Kidney (tissue), 14 donors: ENCODE results near the gene KIAA1549. TPM values are rescaled to one million over a fixed set of nuclear protein-coding genes. Genes with fewer than 3 reads are reported as not detected.

Source experiments
- DNase-seq, 5 donors: peaks; one replicate each; pipeline ENCODE4 v3.0.0-alpha.2; 2013 to 2020
- FAIRE-seq: peaks from 2 replicates; lab custom pipeline; 2012; peaks lifted over from hg19 to GRCh38; lab: Jason Lieb, UNC
- H3K27ac ChIP-seq, 2 donors: one replicate each; pipeline ENCODE4 v1.7.0; 2013; ENCODE audit warnings: low read depth in 2 of 2, low read length in 2 of 2, inconsistent platforms in 1 of 2
- H3K27me3 ChIP-seq: one replicate; pipeline ENCODE4 v1.7.1; 2013; ENCODE audit warnings: low read length, inconsistent platforms; ENCODE audit not compliant: control insufficient read depth, insufficient read depth
- H3K36me3 ChIP-seq, 3 donors: one replicate each; pipeline versions ENCODE4 v1.7.0 to v1.7.1; 2013; ENCODE audit warnings: low read length in 3 of 3, control low read depth in 1 of 3, inconsistent platforms in 1 of 3; ENCODE audit not compliant: insufficient read depth in 3 of 3, control insufficient read depth in 2 of 3
- H3K4me1 ChIP-seq, 3 donors: one replicate each; pipeline versions ENCODE4 v1.7.0 to v1.7.1; 2013; ENCODE audit warnings: low read length in 3 of 3, inconsistent platforms in 1 of 3, low read depth in 1 of 3; ENCODE audit not compliant: control insufficient read depth in 2 of 3, insufficient read depth in 2 of 3
- H3K4me3 ChIP-seq, 3 donors: one replicate each; pipeline versions ENCODE4 v1.7.0 to v1.8.1; 2013; ENCODE audit warnings: low read length in 3 of 3, control low read depth in 1 of 3, inconsistent platforms in 1 of 3
- H3K9ac ChIP-seq, 3 donors: one replicate each; pipeline versions ENCODE4 v1.7.0 to v1.7.1; 2013; ENCODE audit warnings: low read length in 3 of 3, control low read depth in 1 of 3, inconsistent platforms in 1 of 3
- H3K9me3 ChIP-seq, 3 donors: one replicate each; pipeline versions ENCODE4 v1.7.0 to v1.7.1; 2013; ENCODE audit warnings: low read length in 3 of 3, control low read depth in 1 of 3, inconsistent platforms in 1 of 3; ENCODE audit not compliant: control insufficient read depth in 2 of 3, insufficient read depth in 1 of 3
- intact Hi-C: fragments of 100-400 bp; cut with DNase I; formaldehyde crosslinking; loops from one replicate; pipeline ENCODE4 v1.11.1; 2022
- polyA plus RNA-seq: library from polyadenylated mRNA; stranded (reverse); fragments of 350-450 nt; fragmentation: Illumina TruSeq; extraction: RNeasy Lipid Tissue Mini Kit (QIAGEN cat#74804); gene quantifications from one replicate; pipeline ENCODE4 v1.2.3, GENCODE V29; 2014; ENCODE audit warnings: low read depth, low replicate concordance; ENCODE audit not compliant: insufficient read depth
- total RNA-seq: library from RNA; stranded (reverse); fragmentation: NEBNext Ultra II Directional; extraction: Animal tissue kit (Norgen Biotek cat#: 25700); gene quantifications from one replicate; pipeline ENCODE4 v1.2.1, GENCODE V29; 2021
- TF ChIP-seq, protein P1 (sequence below): IDR thresholded peaks from 3 replicates; pipeline ENCODE4 v1.5.1; 2012; ENCODE audit warnings: mild to moderate bottlenecking, moderate library complexity, borderline replicate concordance; ENCODE audit not compliant: insufficient read depth; ENCODE audit errors: extremely low read depth
- donor health status: control.
- donor health status: control.
- donor health status: control.
- donor health status: control.
- donor health status: control.
- donor health status: DM: yes; HTN: yes; CAD: no.
- donor health status: Normal renal cell carcinoma (clear cell type).

Gene KIAA1549
- total and polyA plus RNA-seq, 2 donors from 2014 or later, result 1.8 to 10.1 TPM

DNA sequence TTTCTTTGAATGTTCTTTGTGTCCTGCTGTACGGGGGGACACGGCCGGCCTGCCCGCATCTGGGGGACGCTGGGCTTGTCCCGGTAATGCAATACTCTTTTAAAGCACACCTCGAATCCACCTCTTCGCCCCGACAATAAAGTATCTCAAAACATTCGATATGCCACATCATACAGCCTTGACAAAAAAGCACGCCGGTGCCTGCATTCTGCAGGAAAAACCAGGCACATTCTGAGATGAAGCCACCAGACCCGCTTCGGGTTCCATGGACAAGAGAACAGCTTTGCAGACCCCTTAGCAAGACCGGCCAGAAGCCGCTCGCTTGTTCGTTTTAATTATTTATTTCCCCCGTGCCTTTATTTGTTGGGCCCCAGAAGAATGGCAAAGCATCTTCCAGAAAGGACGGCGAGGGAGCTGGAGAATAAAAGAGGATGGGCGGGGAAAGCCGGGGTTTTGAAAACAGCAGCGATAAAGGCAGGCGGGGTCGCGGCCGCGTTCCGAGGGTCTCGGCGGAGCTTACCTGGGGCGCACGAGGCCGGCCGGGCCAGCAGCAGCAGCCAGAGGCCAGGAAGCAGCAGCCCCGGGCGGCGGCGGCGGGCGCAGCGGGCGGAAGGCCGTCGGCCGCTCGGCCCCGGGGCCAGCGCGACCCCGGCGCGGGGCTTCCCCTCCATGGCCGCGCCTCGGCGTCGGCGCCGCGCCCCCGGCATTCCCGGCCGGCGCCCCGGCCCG lies 462 bp downstream of the KIAA1549 start:
- FAIRE-seq, result no peak
- peaks cover 0 to 17% (median 15%) of the 10 kb centered on the region in 3 donors for H3K4me1 ChIP-seq
- intact Hi-C loops, result no loop called here
- peak; percentile 32 to 78 (median 57) for DNase-seq
- peak overlapping the region; percentile 56 to 85 (median 80) for H3K4me3 ChIP-seq
- peak overlapping the region; percentile 21 to 60 for H3K27ac ChIP-seq
- H3K9me3 ChIP-seq, result no peaks in the 10 kb centered on the region
- H3K36me3 ChIP-seq, result no peaks in the 10 kb centered on the region
- H3K27me3 ChIP-seq, result no peaks in the 10 kb centered on the region
- TF ChIP-seq, protein P1, sequence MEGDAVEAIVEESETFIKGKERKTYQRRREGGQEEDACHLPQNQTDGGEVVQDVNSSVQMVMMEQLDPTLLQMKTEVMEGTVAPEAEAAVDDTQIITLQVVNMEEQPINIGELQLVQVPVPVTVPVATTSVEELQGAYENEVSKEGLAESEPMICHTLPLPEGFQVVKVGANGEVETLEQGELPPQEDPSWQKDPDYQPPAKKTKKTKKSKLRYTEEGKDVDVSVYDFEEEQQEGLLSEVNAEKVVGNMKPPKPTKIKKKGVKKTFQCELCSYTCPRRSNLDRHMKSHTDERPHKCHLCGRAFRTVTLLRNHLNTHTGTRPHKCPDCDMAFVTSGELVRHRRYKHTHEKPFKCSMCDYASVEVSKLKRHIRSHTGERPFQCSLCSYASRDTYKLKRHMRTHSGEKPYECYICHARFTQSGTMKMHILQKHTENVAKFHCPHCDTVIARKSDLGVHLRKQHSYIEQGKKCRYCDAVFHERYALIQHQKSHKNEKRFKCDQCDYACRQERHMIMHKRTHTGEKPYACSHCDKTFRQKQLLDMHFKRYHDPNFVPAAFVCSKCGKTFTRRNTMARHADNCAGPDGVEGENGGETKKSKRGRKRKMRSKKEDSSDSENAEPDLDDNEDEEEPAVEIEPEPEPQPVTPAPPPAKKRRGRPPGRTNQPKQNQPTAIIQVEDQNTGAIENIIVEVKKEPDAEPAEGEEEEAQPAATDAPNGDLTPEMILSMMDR, result no peak
- peak overlapping the region; percentile 3 to 81 (median 21) for H3K9ac ChIP-seq

- H3K9me3 ChIP-seq, result no peaks in the 10 kb centered on the region
- FAIRE-seq, result no peak
- H3K4me3 ChIP-seq, result peak overlapping the region; percentile 56 to 85 (median 80)
- no peaks in the 10 kb centered on the region for H3K36me3 ChIP-seq
- peak overlapping the region in 2 of 3 donors; percentile 21 to 81 for H3K9ac ChIP-seq
- intact Hi-C loops, result no loop called here
- H3K27ac ChIP-seq, result peak overlapping the region; percentile 21 to 60
- H3K4me1 ChIP-seq, result peaks cover 0 to 17% (median 15%) of the 10 kb centered on the region in 3 donors
- peak in 3 of 5 donors; percentile 24 to 50 (median 37) for DNase-seq
- H3K27me3 ChIP-seq, result no peaks in the 10 kb centered on the region
- TF ChIP-seq, protein P1, result no peak
Observed at GRCh38 chr7:138979988-138980562, 1.1 kb downstream of the KIAA1549 start.

DNA sequence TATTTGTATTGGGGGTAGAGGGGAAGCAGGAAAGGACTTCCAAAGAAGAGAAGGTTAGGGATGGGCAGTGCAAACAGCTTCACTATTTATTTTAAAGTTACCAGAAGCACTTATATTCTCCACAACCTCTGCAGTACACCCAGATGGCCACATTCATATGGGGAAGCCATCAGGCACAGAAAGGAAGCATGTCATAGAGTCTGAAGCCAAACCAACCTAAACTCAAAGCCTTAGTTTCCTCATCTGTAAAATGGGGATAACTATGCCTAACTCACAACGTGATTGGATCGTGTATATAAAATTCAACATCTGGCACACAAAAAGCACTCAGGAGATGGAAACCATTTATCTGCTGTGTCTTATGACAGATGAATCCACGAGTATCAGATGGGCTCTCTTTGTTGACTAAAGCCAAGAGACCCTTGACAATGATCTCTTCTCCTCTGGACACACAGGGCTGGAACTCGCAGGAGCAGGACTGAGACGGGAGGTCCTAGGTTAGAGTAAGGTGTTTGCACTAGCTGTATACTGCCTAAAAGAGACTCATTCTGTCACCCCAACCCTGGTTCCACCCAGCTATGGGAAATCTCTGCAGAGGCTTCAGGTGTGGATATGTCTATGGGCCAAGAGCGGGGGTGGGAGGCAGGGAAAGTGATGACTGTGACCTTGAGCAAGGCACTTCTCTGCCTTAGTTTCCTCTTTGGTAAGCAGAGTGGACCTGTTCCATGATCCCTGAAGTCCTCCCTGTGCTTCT lies 1.8 kb downstream of the KIAA1549 start:
- Histone ChIP-seq H3K9me3 (no peaks in the 10 kb centered on the region), H3K36me3 (no peaks in the 10 kb centered on the region), H3K4me3 (peak overlapping the region in 2 of 3 donors; percentile 80 to 85), H3K27me3 (no peaks in the 10 kb centered on the region), H3K4me1 (peaks cover 0 to 17% (median 15%) of the 10 kb centered on the region in 3 donors), H3K27ac (peak overlapping the region; percentile 15 to 43), H3K9ac (no peak overlapping the region)
- intact Hi-C loops, result no loop called here
- DNase-seq (no peak), FAIRE-seq (no peak)
- TF ChIP-seq, protein P1, result no peak
